Purkinje cell (primary cell): ENCODE measurements around the gene RER1. TPM values are rescaled to one million over a fixed set of nuclear protein-coding genes. Genes with fewer than 3 reads are reported as not detected.

Source experiments
- polyA plus RNA-seq: library from polyadenylated mRNA; unstranded; fragments of >200 nt; fragmentation: Nextera tagmentation; gene quantifications from 2 replicates; pipeline ENCODE4 v1.2.1, GENCODE V29; 2014

The RER1 gene
- 24.4 and 51.8 TPM in 2 replicates for polyA plus RNA-seq

GRCh38 chr1:2391041-2391930 lies at the start of gene RER1, which contains the start of gene MORN1:
TSS of gene RER1 (plus strand) at chr1:2391841. CDS start at chr1:2395791, 3,950 bp downstream.
TSS of gene MORN1 (minus strand) at chr1:2391554. CDS start at chr1:2391533, 21 bp downstream.

GRCh38 chr1:2412395-2412772 lies 20.7 kb downstream of the RER1 start, which contains the start of gene PEX10:
TSS of gene PEX10 (minus strand) at chr1:2412564. CDS start at chr1:2412502, 62 bp downstream.

Other genes starting within 250 kb of the RER1 start
- 1.2 and 2.2 TPM in 2 replicates for gene FAAP20, start 197.1 kb upstream of the RER1 start, polyA plus RNA-seq
- gene SKI, start 163.5 kb upstream of the RER1 start, polyA plus RNA-seq, result 1.2 and 1.6 TPM in 2 replicates
- 2.2 TPM in 1 of 2 replicates, not detected in the other for gene MORN1, start 287 bp upstream of the RER1 start, polyA plus RNA-seq
- gene PEX10, start 20.7 kb downstream of the RER1 start, polyA plus RNA-seq, result 1.6 TPM in 1 of 2 replicates, not detected in the other
- 0.22 and 0.47 TPM in 2 replicates for gene PLCH2, start 84.4 kb downstream of the RER1 start, polyA plus RNA-seq
- gene PANK4, start 134.8 kb downstream of the RER1 start, polyA plus RNA-seq, result 1.9 and 4.3 TPM in 2 replicates
- 0.62 TPM in 1 of 2 replicates, not detected in the other for gene HES5, start 138.4 kb downstream of the RER1 start, polyA plus RNA-seq
- not detected in 2 replicates for gene TNFRSF14, start 164.5 kb downstream of the RER1 start, polyA plus RNA-seq
- gene PRXL2B, start 194.9 kb downstream of the RER1 start, polyA plus RNA-seq, result 2.9 and 4.3 TPM in 2 replicates
- gene MMEL1, start 241.2 kb downstream of the RER1 start, polyA plus RNA-seq, result not detected in 2 replicates